Caco-2 (cell line): Measurements from ENCODE around the gene FNIP1. TPM values are rescaled to one million over a fixed set of nuclear protein-coding genes. Genes with fewer than 3 reads are reported as not detected.

ENCODE experiments used
- BruUV-seq: library from RNA; stranded (reverse); fragments of 400-500 nt; replicated peaks from 2 replicates; lab custom pipeline; 2021; lab: Mats Ljungman, UMichigan
- CTCF ChIA-PET: fragments of 300-600 bp; sonication (Branson Sonifier 250); formaldehyde crosslinking; loops from one replicate; lab custom pipeline; 2022; ENCODE audit warnings: antibody characterized with exemption; lab: Charles Lee
- POLR2A ChIA-PET: fragments of 300-600 bp; sonication (Branson Sonifier 250); formaldehyde crosslinking; loops from one replicate; lab custom pipeline; 2022; ENCODE audit warnings: antibody characterized with exemption; lab: Charles Lee
- DNase-seq, 2 experiments: peaks; one replicate each; pipeline versions ENCODE4 v3.0.0 to v3.0.0-alpha.2; 2020 to 2022
- H3K27me3 ChIP-seq: replicated peaks from 2 replicates; pipeline ENCODE4 v1.6.0; 2011; ENCODE audit warnings: low read length; ENCODE audit not compliant: control insufficient read depth, insufficient read depth
- H3K36me3 ChIP-seq: 2 replicates; pipeline ENCODE4 v1.5.1; 2011; ENCODE audit warnings: low read length; ENCODE audit not compliant: control insufficient read depth, insufficient read depth
- H3K4me1 ChIP-seq: fragments of 250-450 bp; sonication (Bioruptor Pico); 2 replicates; pipeline ENCODE4 v1.5.1; 2020; ENCODE audit warnings: mild to moderate bottlenecking
- H3K4me3 ChIP-seq: 2 replicates; pipeline ENCODE4 v1.5.1; 2011; ENCODE audit warnings: low read depth, mild to moderate bottlenecking, control low read depth, low read length
- H3K9me3 ChIP-seq: fragments of 250-450 bp; sonication (Bioruptor Pico); 2 replicates; pipeline ENCODE4 v1.5.1; 2020; ENCODE audit warnings: mild to moderate bottlenecking, moderate library complexity
- H3K27ac Mint-ChIP-seq: one replicate; pipeline ENCODE4 v1.8.0; 2022; ENCODE audit warnings: mixed read lengths; ENCODE audit not compliant: unreplicated experiment
- H3K27me3 Mint-ChIP-seq: one replicate; pipeline ENCODE4 v1.8.0; 2022; ENCODE audit warnings: mixed read lengths; ENCODE audit not compliant: insufficient read depth, unreplicated experiment
- H3K36me3 Mint-ChIP-seq: one replicate; pipeline ENCODE4 v1.8.0; 2022; ENCODE audit warnings: mild to moderate bottlenecking, mixed read lengths; ENCODE audit not compliant: insufficient read depth, unreplicated experiment
- H3K4me1 Mint-ChIP-seq: one replicate; pipeline ENCODE4 v1.8.0; 2022; ENCODE audit warnings: low read depth, mixed read lengths; ENCODE audit not compliant: unreplicated experiment
- H3K4me3 Mint-ChIP-seq: one replicate; pipeline ENCODE4 v1.8.0; 2022; ENCODE audit warnings: mild to moderate bottlenecking, moderate library complexity, mixed read lengths; ENCODE audit not compliant: unreplicated experiment
- H3K9me3 Mint-ChIP-seq: one replicate; pipeline ENCODE4 v1.8.0; 2022; ENCODE audit warnings: mixed read lengths; ENCODE audit not compliant: unreplicated experiment
- CTCF ChIP-seq, 2 experiments: fragments of 200-600 bp in 1 of 2; IDR thresholded peaks; 1 replicate in 1 of 2; 2 replicates in 1 of 2; pipeline versions ENCODE4 v1.5.1 to v1.8.0; 2011 to 2022; ENCODE audit warnings: antibody characterized with exemption in 1 of 2, control low read depth in 1 of 2, inconsistent platforms in 1 of 2, low read depth in 1 of 2, low read length in 1 of 2, mild to moderate bottlenecking in 1 of 2, moderate library complexity in 1 of 2; ENCODE audit not compliant: insufficient read depth in 1 of 2, severe bottlenecking in 1 of 2, unreplicated experiment in 1 of 2
- intact Hi-C: fragments of 100-400 bp; cut with micrococcal nuclease; formaldehyde crosslinking; loops from one replicate; pipeline ENCODE4 v1.10.0; 2022; ENCODE audit not compliant: unreplicated experiment
- total RNA-seq: library from RNA; stranded (reverse); gene quantifications from 2 replicates; pipeline ENCODE4 v1.2.3, GENCODE V29; 2022

The FNIP1 gene
- total RNA-seq, 1 experiment from 2014 or later: 45.0 TPM

- H3K27ac Mint-ChIP-seq: no peak overlapping the region
- DNase-seq: no peak
These were observed 189.4 kb downstream of the FNIP1 start for GRCh38 chr5:131607418-131607817.

GRCh38 chr5:131605086-131605485 is 191.7 kb downstream of the FNIP1 start:
- Mint-ChIP-seq H3K27ac (no peak overlapping the region), H3K36me3 (no peaks in the 10 kb centered on the region), H3K4me1 (peaks cover 18% of the 10 kb centered on the region), H3K9me3 (no peaks in the 10 kb centered on the region), H3K27me3 (no peaks in the 10 kb centered on the region), H3K4me3 (no peak overlapping the region)
- no peak overlapping the region for H3K4me3 ChIP-seq
- no peaks in the 10 kb centered on the region for H3K27me3 ChIP-seq
- TF ChIP-seq CTCF (IDR thresholded peaks at IDR 0.05; ENCODE audit: insufficient read depth in 1 of 2, low read depth in 1 of 2, low read length in 1 of 2, severe bottlenecking in 1 of 2, unreplicated experiment in 1 of 2): no peak
- ChIA-PET CTCF (no interaction called here), POLR2A (no interaction called here)
- no peaks in the 10 kb centered on the region for H3K9me3 ChIP-seq
- DNase-seq: no peak
- intact Hi-C loops: no loop called here
- H3K36me3 ChIP-seq: no peaks in the 10 kb centered on the region
- BruUV-seq: no TSS peak
- H3K4me1 ChIP-seq: peaks cover 19% of the 10 kb centered on the region

More at GRCh38 chr5:131607418-131607817, 189.4 kb downstream of the FNIP1 start:
- no peaks in the 10 kb centered on the region for H3K9me3 Mint-ChIP-seq
- no peak for TF ChIP-seq CTCF (IDR thresholded peaks at IDR 0.05; ENCODE audit: insufficient read depth in 1 of 2, low read depth in 1 of 2, low read length in 1 of 2, severe bottlenecking in 1 of 2, unreplicated experiment in 1 of 2)
- Histone ChIP-seq H3K27me3 (no peaks in the 10 kb centered on the region), H3K4me1 (peaks cover 35% of the 10 kb centered on the region), H3K4me3 (no peak overlapping the region), H3K36me3 (no peaks in the 10 kb centered on the region), H3K9me3 (no peaks in the 10 kb centered on the region)
- H3K36me3 Mint-ChIP-seq: no peaks in the 10 kb centered on the region
- ChIA-PET POLR2A (no interaction called here), CTCF (no interaction called here)
- peaks cover 23% of the 10 kb centered on the region for H3K4me1 Mint-ChIP-seq
- no TSS peak for BruUV-seq
- no peaks in the 10 kb centered on the region for H3K27me3 Mint-ChIP-seq
- H3K4me3 Mint-ChIP-seq: no peak overlapping the region
- intact Hi-C loops: no loop called here

- POLR2A ChIA-PET: interaction anchor here (0.6 kb wide), 1 partner anchor 828 kb away, joined by 3 read pairs; no protein-coding TSS in a partner anchor
- H3K4me1 Mint-ChIP-seq: peaks cover 6% of the 10 kb centered on the region
- BruUV-seq: no TSS peak
These were observed 201.5 kb downstream of the FNIP1 start for GRCh38 chr5:131595088-131596033.

More at GRCh38 chr5:131595088-131596033, 201.5 kb downstream of the FNIP1 start:
- Mint-ChIP-seq H3K36me3 (peaks cover 6% of the 10 kb centered on the region), H3K27ac (no peak overlapping the region), H3K4me3 (no peak overlapping the region), H3K27me3 (no peaks in the 10 kb centered on the region), H3K9me3 (peaks cover 18% of the 10 kb centered on the region)
- no peak for DNase-seq
- Histone ChIP-seq H3K4me3 (no peak overlapping the region), H3K4me1 (no peaks in the 10 kb centered on the region), H3K9me3 (no peaks in the 10 kb centered on the region), H3K27me3 (no peaks in the 10 kb centered on the region), H3K36me3 (0 out of 2 replicates have a peak, but pooled peaks cover 2% of the 10 kb centered on the region)
- CTCF ChIA-PET: no interaction called here
- intact Hi-C loops: no loop called here
- no peak for TF ChIP-seq CTCF (IDR thresholded peaks at IDR 0.05; ENCODE audit: insufficient read depth in 1 of 2, low read depth in 1 of 2, low read length in 1 of 2, severe bottlenecking in 1 of 2, unreplicated experiment in 1 of 2)
